Measurements from ENCODE around the gene TYW3. TPM values are rescaled to one million over a fixed set of nuclear protein-coding genes. Genes with fewer than 3 reads are reported as not detected.

The TYW3 gene
- total and polyA plus RNA-seq, 2 of the 8 experiments (the other 6 are each of a cell fraction or from before 2014, with no cell fraction given), result 6.9 to 31.4 TPM

- H2BK20ac ChIP-seq (ENCODE audit: low read length), result no peak overlapping the region
- H4K8ac ChIP-seq (ENCODE audit: extremely low read depth, insufficient read depth, low read length), result no peak overlapping the region
- H3K56ac ChIP-seq (replicated peaks; ENCODE audit: insufficient read length, low read depth, low read length), result no peak overlapping the region
- H4K20me1 ChIP-seq (replicated peaks in 1 of 2; ENCODE audit: control insufficient read depth in 1 of 2, insufficient read depth in 2 of 2, low read length in 2 of 2), result peaks cover 0 to 2% of the 10 kb centered on the region in 2 experiments
- H3K4ac ChIP-seq (replicated peaks; ENCODE audit: insufficient read length, low read depth, low read length), result no peak overlapping the region
- H2BK15ac ChIP-seq (ENCODE audit: low read length), result no peak overlapping the region
- peaks cover 0 to 6% (median 2%) of the 10 kb centered on the region in 4 experiments; a peak in 3 of 8 replicates for H3K36me3 ChIP-seq (ENCODE audit: control insufficient read depth in 2 of 4, insufficient read depth in 4 of 4, low read length in 3 of 4)
- no peaks in the 10 kb centered on the region for H3K23me2 ChIP-seq (ENCODE audit: low read depth, low read length)
- ChIA-PET CTCF (ENCODE audit: partially characterized antibody) (interaction anchor here (1.0 kb wide), 1 partner anchor 29 kb away, joined by 3 read pairs; no protein-coding TSS in a partner anchor), POLR2A (ENCODE audit: partially characterized antibody) (no interaction called here)
- H3K79me2 ChIP-seq (ENCODE audit: control insufficient read depth in 1 of 2, insufficient read depth in 2 of 2, low read length in 2 of 2), result no peaks in the 10 kb centered on the region
- H3K4me3 ChIP-seq (ENCODE audit: extremely low read depth in 1 of 4, insufficient read depth in 2 of 4, low read depth in 3 of 4, low read length in 4 of 4), result no peak overlapping the region
- H2BK12ac ChIP-seq (ENCODE audit: low read depth, low read length), result no peak overlapping the region
- H3K18ac ChIP-seq (ENCODE audit: extremely low read depth, low read length), result no peak overlapping the region
- H3K9me3 ChIP-seq (ENCODE audit: insufficient read depth in 2 of 2, low read depth in 1 of 2, low read length in 1 of 2), result no peaks in the 10 kb centered on the region
- no peaks in the 10 kb centered on the region for H3K79me1 ChIP-seq (ENCODE audit: low read depth, low read length)
- no peak overlapping the region for H2AFZ ChIP-seq (ENCODE audit: low read length)
- H3K14ac ChIP-seq (ENCODE audit: insufficient read length), result no peak overlapping the region
- no peak overlapping the region for H3K4me2 ChIP-seq (ENCODE audit: insufficient read depth in 1 of 2, low read depth in 2 of 2, low read length in 2 of 2)
- DNase-seq (ENCODE audit: low read depth in 1 of 2, low spot score in 2 of 2) (no peak), FAIRE-seq (no peak)
- WGBS, 2 experiments (ENCODE audit: extremely low coverage in 1 of 2, insufficient coverage in 1 of 2, insufficient read length in 1 of 2, insufficient replicate concordance in 2 of 2, low coverage in 1 of 2, low lambda C conversion rate in 2 of 2, missing lambda C conversion rate in 1 of 2), result 91% methylated on average over 6 of the region's 6 CpGs; no CpG with 5 or more reads in 1 of the 2 experiments
- H4K91ac ChIP-seq (replicated peaks; ENCODE audit: insufficient read length, low read length), result no peak overlapping the region
- H3K4me1 ChIP-seq (replicated peaks in 1 of 4; ENCODE audit: control insufficient read depth in 3 of 4, insufficient read depth in 4 of 4, low read length in 3 of 4), result no peaks in the 10 kb centered on the region
- no peak overlapping the region for H3K23ac ChIP-seq (ENCODE audit: insufficient read length)
- H3K27ac ChIP-seq (ENCODE audit: low read depth, low read length), result no peak overlapping the region
- TF ChIP-seq ZNF274 (IDR thresholded peaks at IDR 0.05; ENCODE audit: borderline replicate concordance, extremely low read depth, low read length) (no peak), CBX5 (IDR thresholded peaks at IDR 0.05; ENCODE audit: low read depth, low read length) (no peak), GTF2F1 (IDR thresholded peaks at IDR 0.05; ENCODE audit: borderline replicate concordance, low read depth, low read length) (no peak), POLR2AphosphoS5 (IDR thresholded peaks at IDR 0.05; ENCODE audit: low read depth, low read length) (no peak), TEAD4 (IDR thresholded peaks at IDR 0.05; ENCODE audit: low read depth, low read length) (no peak), BACH1 (IDR thresholded peaks at IDR 0.05; ENCODE audit: low read length) (no peak), HDAC2 (IDR thresholded peaks at IDR 0.05; ENCODE audit: borderline replicate concordance in 1 of 2, low read depth in 2 of 2, low read length in 2 of 2) (no peak), RBBP5 (IDR thresholded peaks at IDR 0.05; ENCODE audit: borderline replicate concordance, low read depth, low read length) (no peak), SIX5 (IDR thresholded peaks at IDR 0.05; ENCODE audit: low read depth, low read length) (no peak), FOSL1 (IDR thresholded peaks at IDR 0.05; ENCODE audit: insufficient read depth, low read depth, low read length) (no peak), TBP (IDR thresholded peaks at IDR 0.05; ENCODE audit: low read depth, low read length) (no peak)
- no peak overlapping the region for H2AK5ac ChIP-seq (ENCODE audit: low read depth, low read length)
- H2BK5ac ChIP-seq (ENCODE audit: low read depth, low read length), result no peak overlapping the region
- H3K27me3 ChIP-seq (replicated peaks in 1 of 4; ENCODE audit: control insufficient read depth in 3 of 4, extremely low read depth in 1 of 4, insufficient read depth in 3 of 4, low read length in 3 of 4), result no peaks in the 10 kb centered on the region
- no peak overlapping the region for H3K9ac ChIP-seq (replicated peaks in 1 of 4; ENCODE audit: extremely low read depth in 1 of 4, low read depth in 3 of 4, low read length in 3 of 4)
- no peak overlapping the region for H4K5ac ChIP-seq (ENCODE audit: insufficient read length, low read depth, low read length)
- no peak overlapping the region for H2BK120ac ChIP-seq (replicated peaks; ENCODE audit: low read depth, low read length)
Observed at GRCh38 chr1:74715806-74716205, 17.1 kb upstream of the TYW3 start.
